Measurements from ENCODE around the gene CHADL.
"Not testable (repeated sequence)": the region's sequence is repeated elsewhere in the genome, so short reads cannot be mapped to it uniquely, and the experiment has no call there.

CHADL gene, protein sequence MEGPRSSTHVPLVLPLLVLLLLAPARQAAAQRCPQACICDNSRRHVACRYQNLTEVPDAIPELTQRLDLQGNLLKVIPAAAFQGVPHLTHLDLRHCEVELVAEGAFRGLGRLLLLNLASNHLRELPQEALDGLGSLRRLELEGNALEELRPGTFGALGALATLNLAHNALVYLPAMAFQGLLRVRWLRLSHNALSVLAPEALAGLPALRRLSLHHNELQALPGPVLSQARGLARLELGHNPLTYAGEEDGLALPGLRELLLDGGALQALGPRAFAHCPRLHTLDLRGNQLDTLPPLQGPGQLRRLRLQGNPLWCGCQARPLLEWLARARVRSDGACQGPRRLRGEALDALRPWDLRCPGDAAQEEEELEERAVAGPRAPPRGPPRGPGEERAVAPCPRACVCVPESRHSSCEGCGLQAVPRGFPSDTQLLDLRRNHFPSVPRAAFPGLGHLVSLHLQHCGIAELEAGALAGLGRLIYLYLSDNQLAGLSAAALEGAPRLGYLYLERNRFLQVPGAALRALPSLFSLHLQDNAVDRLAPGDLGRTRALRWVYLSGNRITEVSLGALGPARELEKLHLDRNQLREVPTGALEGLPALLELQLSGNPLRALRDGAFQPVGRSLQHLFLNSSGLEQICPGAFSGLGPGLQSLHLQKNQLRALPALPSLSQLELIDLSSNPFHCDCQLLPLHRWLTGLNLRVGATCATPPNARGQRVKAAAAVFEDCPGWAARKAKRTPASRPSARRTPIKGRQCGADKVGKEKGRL

GRCh38 chr22:41240377-41241132 lies at the start of gene CHADL:
TSS of gene CHADL (minus strand) at chr22:41240931. CDS start at chr22:41240881, 50 bp downstream.
- DNase-seq, result peak in 1 of 3 experiments; percentile 1

DNA sequence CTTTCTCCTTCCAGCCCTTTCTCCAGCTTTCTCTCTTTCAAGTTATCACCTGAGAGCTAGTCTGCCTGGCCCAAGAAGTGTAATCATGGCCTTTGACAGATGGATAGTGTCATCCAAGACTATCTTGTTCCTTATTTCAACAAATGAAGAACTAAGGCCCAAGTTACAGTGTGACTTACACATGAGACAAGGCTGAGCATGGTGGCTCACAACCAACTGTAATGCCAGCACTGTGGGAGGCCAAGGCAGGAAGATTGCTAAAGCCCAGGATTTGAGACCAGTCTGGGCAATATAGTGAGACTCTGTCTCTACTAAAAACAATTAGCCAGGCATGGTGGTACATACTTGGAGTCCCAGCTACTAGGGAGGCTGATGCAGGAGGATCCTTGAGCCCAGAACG lies 48.9 kb upstream of the CHADL start:
- DNase-seq, result no peak

DNA sequence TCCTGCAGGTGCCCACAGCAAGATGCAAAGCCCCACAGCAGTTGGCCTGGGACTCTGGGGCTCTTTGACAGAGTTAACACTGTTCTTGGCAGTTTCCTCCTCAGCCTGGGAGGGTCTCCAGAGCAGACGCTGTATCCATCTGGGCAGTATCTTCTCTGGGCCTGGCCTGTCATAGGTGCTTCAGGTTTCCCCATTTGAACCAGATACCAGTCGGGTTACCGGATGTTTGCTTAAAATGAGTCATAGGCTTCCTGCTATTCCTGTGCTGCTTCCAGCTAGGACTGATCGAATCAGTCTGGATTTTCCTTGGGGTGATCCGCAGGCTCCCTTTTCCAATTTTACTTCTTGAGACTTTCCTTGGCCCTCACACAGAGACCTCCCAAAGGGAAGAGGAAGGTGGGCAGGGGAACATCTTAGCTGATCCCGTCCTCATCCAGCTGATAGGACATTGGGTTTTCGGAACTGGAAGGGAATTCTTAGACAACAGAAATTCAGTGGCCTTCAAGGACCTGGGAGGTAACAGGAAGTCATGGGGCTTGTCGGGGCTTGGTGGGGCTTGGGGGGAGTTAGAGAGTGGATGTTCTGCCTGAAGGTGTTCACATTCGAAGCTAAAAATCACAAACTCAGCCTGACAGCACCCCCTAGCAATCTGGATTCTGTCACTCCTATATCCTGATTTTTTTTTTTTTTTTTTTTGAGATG lies 47.7 kb upstream of the CHADL start:
- peak in 2 of 3 experiments; percentile 28 to 46 for DNase-seq

DNA sequence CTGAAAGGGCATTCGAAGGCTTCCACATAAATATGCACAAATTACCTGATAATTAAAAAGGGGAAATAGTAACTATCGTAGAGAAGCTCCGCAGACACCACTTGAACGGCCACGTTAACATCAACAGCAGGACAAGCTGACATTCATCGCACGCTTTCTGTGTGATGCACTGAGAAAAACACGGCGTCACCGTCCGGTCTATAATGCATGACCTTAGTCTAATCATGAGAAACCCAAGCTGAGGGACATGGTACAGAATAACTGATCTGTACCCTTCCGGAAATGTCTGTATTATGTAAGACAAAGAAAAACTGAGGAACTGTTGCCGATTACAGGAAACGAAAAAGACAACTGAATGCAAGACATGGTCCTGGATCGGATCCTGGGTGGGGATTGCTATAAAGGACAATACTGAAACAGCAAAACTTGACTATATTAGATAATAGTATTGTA lies 45.9 kb upstream of the CHADL start:
- DNase-seq, result peak in 1 of 3 experiments; percentile 23

DNA sequence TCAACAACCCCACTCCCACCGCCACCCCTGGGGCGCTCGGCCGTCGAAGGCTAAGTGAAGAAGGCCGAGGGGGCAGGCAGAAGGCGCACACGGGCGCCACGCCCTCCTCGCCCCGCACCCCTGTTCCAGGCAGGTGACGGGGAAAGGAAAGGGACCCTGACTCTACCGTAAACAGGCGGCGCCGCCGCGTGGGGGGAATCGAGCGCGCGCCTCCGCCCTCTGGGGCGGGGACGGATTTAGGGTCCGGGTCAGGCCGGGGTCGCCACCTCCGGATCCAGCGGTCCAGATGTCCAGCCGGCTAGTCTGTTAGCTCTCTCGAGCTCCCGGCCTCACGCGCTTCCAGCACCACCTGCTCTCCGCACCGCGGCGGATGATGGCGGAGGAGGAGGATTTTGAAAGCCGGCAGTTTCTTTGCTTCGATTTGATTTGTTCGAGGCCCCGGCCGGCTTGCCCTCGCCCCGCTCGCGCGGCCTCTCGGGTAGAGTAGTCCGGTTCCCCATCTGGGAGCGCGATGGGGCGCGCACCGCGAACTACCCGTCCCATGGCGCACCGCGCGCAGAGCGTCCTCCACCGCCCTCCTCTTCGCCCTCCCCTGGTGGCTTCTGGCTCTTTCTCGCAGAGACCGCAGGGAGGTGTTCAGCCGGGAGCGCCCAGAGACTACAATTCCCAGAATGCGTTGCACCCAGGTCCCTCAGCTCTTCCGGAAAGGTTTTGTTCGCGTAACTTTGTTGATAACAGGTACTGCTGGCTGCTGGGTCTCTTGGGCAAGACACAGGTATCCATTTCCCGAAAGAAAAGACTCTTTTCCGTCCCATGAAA lies 45.3 kb upstream of the CHADL start, which contains the start of gene RANGAP1:
TSS of gene RANGAP1 (minus strand) at position 368 of the 819 bp plus-strand sequence. CDS start 5,143 bp downstream, outside the sequence.
- DNase-seq, result peak; percentile 94 to 98 (median 95)

GRCh38 chr22:41285441-41285819 lies 44.7 kb upstream of the CHADL start:
- peak; percentile 17 to 77 (median 71) for DNase-seq

GRCh38 chr22:41284465-41284864 lies 43.7 kb upstream of the CHADL start:
- no peak for DNase-seq

DNA sequence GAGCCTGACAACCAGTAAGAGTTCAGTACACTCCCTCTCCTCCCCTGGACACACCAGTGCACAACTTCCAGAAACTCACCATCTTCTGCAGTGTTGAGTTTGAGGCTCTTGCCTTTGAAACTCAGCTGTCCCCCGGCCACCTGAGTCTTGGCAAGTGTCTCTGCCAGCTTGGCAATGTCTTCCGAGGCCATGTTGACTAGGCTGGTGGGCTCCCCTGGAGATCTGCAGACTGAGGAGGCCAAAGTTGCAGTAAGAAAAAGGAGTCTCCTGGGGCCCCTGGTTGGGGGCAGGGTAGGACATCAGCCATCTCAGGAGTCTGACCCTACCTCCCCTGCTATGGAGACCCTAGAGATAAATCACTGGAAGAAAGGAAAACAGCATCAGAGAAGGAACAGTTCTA lies 40.1 kb upstream of the CHADL start:
- DNase-seq, result no peak

- peak in 2 of 3 experiments; percentile 2 to 19 for DNase-seq
Measured at GRCh38 chr22:41280065-41280464, 39.3 kb upstream of the CHADL start.

GRCh38 chr22:41274856-41275255 lies 34.1 kb upstream of the CHADL start:
- no peak for DNase-seq

DNA sequence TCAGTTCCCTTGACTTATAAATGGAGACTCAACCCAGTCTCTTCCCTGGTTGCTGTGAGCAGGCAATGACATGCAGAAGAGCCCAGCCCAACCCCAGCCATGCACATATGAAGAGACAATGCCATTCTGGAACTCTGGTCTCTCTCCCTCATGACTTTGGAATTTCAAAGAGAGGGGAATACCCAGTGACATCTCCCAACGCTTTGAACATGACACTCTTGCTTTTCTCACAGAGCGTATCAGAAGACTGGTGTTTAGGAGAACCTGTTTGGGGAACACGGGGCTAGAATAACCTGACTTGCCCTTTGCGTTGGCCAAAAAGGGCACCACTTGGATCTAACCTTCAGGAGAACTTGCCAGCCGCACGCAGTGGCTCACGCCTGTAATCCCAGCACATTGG lies 32.4 kb upstream of the CHADL start:
- no peak for DNase-seq

GRCh38 chr22:41271787-41272186 lies 31.1 kb upstream of the CHADL start:
- DNase-seq, result no peak

- DNase-seq, result no peak
Measured at GRCh38 chr22:41267958-41268357, 27.2 kb upstream of the CHADL start.

DNA sequence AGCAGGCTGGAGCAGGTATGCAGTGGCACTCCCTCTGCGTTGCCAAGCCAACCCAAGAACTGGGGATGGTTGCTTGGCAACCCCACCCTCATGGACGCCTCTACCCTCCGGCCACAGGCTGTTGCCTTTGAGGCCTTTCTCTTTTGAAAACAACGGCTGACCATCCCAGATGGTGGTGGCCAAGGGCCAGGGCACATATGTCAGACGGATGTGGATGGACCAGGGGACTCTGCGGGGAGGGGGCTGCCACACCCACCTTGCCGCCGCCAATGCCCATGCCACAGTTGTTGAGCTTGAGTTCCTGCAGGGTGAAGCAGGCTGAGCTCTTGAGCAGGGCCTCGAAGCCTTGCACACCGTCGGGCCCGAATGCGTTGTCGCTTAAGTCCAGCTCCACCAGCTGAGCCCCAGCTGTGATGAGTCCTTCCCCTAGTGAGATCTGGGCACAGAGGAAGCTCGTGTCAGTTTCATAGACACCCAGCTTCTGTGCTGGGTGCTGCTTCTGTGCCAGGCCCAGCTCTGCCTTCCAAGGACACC lies 23.7 kb upstream of the CHADL start:
- DNase-seq, result no peak

GRCh38 chr22:41263704-41264103 lies 23.0 kb upstream of the CHADL start:
- DNase-seq, result no peak

GRCh38 chr22:41262250-41262765 lies 21.6 kb upstream of the CHADL start:
- DNase-seq, result no peak

DNA sequence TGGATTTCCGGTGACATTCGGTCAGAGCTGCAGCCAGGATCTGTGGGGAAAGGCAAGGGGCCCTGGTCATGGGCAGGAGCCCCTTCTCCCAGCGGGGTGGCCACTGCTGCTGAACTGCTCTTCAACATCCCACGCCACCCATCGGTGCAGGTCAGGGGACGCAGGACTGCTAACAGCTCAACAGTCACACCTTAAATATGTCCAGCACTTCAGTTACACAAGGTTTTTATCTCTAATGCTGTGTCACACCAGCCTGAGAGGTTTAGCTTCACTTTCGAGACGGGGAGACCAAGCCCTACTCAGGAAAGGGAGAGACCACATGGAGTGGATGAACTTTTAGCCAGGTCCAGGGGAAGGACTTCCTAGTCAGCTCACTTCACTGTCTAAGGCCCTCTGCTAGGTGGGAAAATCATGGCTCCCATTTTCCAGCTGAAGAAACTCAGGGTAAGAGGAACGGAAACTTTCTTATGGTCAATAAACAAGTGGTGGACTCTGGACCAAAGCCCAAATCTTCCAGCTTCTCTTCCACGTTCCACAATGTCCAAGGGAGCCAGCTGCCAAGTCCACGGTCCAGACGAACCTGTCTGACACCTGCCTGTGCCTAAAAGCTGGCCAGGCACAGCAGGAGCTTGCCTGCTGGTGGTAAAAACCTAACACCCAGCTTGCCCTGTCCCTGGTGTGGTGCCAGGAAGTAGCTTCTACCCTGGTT lies 21.0 kb upstream of the CHADL start:
- DNase-seq, result no peak

DNA sequence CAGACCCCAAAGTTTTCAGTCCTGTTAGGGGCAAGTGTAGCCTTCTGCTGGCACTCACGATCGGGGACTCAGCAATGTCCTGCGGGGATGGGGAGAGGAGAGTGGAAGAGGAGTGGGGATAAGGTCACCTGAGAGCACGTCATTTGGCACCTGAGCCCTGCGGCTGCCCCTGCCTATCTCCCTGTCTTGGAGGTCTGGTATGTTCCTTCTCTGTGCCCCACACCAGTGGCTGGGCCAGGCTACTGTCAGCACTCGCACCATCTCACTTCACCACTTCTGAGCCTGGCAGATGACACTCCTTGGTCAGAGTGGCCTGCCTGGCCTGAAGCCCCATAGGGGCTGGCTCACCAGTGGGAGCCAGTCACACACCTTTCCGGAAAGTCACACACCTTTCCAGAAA lies 20.1 kb upstream of the CHADL start:
- DNase-seq, result no peak

DNA sequence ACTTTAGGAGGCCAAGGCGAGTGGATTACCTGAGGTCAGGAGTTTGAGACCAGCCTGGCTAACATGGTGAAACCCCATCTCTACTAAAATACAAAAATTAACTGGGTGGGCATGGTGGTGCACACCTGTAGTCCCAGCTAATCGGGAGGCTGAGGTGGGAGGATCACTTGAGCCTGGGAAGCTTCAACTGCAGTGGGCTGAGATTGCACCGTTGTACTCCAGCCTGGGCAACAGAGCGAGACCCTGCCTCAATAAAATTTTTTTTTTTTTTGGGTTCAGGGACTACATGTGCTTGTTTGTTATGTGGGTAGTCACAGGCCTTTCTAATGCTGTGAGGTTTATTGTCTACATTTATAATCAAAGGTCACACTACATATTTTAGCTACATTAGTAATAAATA lies 19.0 kb upstream of the CHADL start:
- not testable (repeated sequence) for DNase-seq

- DNase-seq, result no peak
Measured at GRCh38 chr22:41257696-41258095, 17.0 kb upstream of the CHADL start.
